SK-N-DZ (cell line): Measurements from ENCODE around the gene TECPR2.
"Not testable (repeated sequence)": the region's sequence is repeated elsewhere in the genome, so short reads cannot be mapped to it uniquely, and the experiment has no call there.

Experiments used
- DNase-seq: peaks from one replicate; pipeline ENCODE4 v3.0.0-alpha.2; 2015; ENCODE audit warnings: low spot score

Gene TECPR2

DNA sequence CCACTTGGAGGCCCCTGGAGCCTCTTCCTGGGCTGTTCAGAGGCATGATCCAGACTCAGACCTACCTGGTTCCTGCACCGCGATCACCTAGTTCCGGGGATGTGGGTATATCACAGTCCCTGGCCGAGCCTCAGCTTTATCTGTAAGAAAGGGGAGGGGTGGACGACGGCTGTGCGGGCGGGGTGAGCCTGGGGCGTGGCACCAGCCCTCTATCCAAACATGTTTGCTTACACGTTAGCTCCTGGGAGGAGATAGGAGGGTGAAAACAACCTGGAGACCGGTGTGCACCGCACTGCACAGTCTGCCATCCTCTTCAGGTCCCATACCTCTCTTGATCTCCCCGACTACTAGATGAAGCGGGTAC lies 145.7 kb downstream of the TECPR2 start:
- DNase-seq, result no peak

DNA sequence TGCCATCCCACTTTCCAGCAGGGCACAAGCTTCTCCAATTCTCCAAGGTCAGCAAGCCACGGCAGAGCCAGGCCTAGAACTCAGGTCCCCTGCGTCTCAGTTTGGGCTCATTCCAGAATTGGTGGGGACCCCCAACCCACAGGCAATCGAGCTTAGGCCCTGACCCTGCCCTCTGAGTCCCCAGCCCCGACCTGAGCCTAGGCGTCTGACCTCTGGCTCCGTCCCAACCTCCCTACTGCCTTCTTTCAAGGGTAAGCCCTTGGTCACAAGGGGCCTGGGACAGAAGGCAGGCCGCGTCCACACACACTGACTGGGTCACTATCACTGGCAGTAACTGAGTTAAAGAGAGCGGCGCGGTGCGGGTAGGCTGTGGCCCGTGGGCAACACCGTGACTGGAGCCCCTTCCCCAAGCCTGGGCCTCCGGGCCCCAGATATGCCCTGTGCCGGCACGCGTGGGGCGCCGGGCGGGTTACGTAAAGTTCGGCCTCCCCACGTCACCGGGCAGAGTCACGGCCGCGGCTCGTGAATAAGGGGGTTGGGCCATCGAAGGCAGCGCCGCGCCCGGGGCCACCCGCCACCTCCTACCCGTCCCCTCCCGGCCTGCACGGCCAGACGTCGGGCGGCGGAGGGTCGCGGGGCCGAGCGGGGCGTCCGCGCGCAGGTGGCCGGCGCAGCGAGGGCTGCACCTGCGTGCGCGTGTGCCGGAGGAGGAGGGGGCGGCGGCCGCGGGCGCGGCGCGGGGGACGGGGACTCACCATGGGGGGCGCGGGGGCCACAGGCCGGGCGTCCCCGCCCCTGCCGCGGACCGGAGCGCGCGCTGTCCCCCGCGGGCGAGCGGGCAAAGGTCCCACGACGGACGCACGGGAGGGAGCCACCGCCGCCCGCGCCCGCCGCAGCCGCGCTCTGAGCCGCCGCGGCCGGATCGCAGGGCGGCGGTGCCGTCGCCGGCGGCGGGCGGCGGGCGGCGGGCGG lies 146.3 kb downstream of the TECPR2 start:
- no peak for DNase-seq

DNA sequence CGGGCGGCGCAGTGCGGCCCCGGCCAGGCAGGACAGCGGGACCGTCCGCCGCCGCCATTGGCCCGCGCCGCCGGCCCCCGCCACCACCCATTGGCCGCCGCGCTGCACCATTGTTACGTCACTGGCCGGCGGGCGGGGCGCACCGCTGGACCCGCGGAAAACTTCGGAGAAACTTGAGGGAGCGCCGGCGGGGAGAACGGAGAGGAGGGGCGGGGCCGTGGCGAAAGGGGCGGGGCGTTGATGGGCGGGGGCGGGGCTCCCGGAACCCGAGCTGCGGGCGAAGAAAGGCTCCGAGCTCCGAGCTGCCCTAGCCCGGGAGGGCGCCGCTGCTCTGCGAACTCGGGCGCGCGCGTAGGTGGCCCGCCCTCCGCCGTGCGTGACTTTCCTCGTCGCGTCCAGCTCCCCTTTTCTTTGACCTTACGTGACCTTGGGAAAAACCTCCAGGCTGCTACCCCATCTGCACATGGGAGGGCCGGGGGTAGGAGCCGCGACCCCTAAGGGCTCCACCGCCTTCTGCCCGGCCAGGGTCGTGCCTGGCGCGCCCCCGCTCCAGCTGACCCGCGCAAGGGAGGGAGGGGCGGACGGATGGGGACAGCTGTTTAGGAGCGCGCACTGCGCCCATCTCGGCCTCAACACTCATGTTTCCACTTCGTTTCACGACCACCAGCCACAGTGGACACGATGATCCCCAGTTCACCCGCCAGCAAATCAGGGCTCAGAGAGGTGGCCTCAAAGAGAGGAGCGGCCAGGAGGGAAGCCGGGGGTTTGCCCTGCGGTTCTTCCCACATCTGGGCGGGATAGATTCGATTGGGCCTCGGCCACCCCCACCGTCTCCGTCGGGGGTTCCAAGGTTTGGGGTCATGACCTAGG lies 147.2 kb downstream of the TECPR2 start, which contains the start of gene ANKRD9:
Gene ANKRD9 (minus strand): TSS at position 31 of the 870 bp plus-strand sequence. CDS start 1,887 bp downstream, outside the sequence.
- DNase-seq, result peak; percentile 81

DNA sequence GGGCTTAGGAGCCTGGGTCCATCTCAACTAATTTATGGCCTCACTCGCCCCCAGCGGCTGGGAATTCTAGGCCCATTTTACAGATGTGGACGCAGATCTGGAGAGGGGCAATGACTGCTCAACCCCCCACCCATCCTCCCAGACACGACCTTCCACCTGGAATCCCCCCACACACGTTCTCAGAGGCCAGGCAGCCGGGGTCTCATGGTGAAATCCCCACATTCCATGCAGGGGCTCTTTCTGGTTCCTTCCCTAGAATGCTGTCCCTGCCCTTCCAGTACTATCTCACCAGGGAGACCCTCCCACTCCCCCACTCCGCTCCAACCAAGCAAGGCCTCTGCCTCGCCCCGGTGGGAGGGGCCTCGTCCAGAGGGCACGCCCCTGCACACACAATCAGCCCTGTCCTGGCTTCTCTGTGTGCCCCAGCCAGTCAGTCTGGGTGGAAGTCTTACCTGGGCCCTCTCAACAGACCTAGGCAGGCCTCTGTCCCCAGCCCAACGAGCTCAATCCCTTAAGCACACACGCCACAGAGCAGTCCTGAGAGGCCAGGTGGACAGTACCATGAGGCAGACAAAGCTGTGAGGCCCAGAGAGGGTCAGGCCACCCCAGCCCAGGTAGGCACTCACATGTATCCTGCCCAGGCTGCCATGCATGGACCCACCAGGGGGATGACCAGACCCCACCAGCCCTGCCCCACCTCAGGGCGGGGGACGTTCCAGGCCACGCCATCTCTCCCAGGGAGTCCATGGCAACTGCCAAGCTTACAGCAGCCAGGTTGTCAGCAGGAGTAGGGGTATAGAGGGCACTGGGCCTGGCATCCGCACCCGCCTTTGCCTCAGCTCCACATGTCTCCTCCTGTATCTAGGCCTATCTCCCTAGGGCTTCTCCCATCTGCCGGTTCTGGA lies 148.1 kb downstream of the TECPR2 start:
- DNase-seq, result peak; percentile 76

DNA sequence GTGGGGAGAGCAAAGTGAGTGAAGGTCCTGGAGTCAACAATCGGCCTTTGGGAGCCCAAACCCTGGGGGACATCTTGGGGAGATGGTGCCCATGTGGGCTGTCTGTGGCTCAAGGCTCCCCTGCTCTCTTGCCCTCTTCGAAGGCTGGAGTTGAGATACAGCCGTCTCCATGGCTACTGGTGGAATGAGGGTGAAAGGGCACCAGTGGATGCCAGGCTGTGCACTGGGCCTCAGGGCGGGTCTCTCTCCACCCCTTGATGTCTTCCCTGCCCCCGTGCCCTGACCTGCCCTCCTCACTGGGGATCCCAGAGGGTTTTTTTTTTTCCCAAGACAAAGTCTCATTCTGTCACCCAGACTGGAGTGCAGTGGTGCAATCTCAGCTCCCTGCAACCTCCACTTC lies 148.8 kb downstream of the TECPR2 start:
- no peak for DNase-seq

DNA sequence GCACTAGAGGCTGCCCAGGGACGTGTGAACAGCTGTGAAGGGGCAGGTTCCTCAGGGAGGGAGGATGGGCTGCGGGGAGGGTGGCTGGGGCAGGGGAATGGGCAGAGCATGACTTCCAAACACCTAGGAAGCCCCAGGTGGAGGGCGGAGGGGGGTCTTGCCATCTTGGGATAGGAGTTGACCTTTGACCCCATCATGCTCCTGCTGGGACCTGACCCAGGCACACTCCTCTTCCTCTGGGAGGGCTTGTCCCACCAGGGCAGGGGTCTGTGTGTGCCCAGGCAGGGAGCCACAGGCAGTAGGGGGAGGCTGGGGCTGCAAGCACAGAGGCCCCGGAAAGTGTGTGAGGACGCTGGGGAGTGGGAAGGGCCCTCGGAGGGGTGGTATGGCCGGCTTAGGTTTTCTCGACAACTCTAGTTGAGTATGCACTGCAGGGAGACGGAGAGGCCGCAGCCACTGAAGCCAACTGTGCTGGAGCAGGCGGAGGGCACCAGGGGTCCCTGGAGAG lies 150.1 kb downstream of the TECPR2 start:
- DNase-seq, result no peak

DNA sequence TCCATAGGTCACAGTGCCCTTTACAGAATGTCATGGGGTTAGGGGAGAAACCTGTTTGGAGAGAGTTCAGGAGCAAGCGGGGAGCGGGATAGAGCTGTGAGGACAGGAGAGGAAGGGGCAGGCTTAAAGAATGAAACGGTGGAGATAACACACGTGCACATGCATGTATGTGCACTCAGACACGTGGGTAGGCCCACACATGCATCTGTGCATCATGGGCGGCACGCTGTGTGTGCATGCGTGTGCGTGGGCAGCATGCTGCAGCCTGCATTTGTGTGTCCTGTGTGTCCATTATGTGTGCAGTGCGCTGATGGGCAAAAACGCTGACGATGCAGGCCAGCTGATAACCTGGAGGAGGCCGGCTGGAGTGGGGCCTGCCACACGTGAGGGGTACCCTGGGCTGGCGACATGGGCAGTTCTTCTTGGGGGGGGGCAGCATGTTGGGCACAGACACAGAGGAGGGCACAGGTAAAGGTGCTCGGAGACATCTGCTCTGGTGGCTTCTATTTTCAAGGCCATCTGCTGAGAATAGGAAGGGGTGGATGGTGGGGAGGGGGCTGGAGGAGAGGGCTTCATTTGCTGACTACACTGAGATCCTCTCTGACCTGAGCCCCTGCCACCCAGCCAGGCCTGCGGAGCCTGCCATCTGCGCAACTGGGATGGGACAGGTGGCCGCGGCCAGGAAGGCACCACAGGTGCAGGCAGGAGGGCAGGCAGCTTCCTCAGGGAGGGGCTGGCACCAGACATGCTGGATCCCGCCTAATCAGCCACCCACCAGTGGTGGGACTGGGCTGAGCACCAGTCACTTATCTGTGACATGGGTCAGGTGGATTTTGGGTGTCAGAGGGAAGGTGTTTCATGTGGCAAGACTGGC lies 151.4 kb downstream of the TECPR2 start:
- no peak for DNase-seq

DNA sequence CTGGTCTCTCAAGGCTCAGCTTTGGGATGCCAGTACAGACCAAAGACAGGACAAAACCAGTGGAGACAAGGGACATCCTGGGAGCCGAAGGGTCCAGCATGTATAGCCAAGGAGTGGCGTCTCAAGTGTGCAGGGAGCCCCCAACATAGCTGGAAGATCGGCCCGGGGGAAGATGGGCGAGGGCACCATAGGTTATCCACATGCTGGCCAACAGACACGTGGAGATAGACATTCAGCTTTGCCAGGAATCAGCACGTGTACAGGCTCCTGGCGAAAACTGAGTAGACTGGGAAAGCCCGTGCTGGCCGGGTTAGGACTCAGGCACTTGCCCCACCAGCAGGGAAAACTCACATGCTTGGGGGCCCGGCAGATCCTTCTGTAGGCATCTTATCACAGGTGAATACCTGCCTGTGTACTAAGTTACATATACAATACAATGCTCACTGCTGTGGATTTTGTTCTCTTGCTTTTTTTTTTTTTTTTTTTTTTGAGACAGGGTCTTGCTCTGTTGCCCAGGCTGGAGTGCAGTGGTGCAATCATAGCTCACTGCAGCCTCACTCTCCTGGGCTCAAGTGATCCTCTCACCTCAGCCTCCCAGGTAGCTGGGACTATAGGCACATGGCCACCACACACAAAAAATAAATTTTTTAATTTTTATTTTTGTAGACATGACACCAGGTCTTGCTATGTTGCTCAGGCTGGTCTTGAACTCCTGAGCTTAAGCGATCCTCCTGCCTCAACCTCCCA lies 152.4 kb downstream of the TECPR2 start:
- DNase-seq, result no peak

DNA sequence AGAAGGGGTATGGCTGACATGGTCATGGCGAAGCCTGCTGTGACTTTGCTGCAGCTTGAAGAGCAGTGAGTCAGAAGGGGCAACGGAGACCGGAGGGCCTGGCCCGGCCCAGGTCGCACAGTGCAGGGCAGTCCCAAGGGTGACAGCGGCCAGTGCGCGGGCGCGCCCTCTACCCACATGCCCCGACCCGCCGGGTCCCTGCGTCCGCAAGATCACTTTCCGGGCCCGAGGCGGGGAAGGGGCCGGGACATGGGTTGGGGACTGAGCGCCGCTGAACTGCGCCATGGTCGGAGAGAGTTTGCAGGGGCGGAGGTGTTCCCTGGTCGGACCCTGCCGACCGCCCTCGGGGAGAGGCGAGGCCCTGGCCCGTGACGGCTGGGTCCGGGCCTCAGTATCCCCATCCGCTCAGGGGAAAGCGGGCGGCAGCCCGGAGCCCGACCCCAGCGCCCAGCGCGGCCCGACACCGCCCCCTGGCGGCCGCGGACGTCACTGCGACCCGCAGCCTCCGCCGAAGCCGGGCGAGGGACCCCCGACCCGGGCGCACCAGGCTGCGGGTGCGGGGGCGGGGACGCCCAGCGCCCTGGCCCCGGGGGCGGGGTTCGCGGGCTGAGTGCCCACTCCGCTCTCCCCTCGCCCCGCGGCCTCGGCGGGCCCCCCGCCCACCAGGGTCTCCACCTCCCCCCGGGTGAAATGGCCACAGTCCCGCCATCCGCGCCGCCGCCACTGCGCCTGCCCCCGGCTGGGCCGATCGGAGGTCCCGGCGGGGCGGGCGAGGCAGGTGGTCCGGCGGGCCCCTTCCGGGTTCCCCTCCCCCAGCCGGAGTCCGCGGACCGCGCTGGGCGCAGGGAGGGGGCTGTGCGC lies 154.0 kb downstream of the TECPR2 start:
- peak; percentile 35 for DNase-seq

DNA sequence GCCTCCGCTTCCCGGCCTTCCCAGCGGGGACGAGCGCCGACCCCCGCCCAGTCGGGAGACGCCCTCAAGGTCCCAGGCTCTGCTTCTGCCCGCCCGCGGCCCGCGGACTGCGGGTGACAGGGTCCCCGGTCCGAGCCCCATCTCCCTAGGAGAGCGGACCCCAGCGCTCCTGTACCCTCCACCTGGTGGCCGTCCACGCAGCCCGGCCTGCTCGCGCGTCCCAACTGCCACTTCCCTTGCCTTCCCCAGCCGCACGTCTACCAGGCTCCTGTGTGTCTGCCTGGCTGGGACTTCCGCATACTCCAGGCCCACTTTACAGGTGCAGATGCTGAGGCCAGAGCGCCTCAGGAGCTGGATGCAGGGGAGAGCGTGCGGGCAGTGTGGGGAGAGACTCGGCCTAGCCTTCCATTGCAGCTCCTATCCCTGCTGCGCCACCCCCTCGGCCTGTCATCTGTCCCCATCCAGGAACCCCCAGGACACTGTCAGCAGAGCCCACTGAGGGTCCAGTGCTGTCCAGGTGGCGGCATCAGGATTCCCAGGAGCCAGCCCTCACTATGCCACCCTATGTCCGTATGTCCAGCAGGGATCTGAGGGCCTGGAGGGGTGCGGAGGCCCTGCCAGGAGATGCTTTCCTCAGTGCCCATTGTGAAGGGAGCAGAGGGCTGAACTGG lies 154.8 kb downstream of the TECPR2 start:
- no peak for DNase-seq

DNA sequence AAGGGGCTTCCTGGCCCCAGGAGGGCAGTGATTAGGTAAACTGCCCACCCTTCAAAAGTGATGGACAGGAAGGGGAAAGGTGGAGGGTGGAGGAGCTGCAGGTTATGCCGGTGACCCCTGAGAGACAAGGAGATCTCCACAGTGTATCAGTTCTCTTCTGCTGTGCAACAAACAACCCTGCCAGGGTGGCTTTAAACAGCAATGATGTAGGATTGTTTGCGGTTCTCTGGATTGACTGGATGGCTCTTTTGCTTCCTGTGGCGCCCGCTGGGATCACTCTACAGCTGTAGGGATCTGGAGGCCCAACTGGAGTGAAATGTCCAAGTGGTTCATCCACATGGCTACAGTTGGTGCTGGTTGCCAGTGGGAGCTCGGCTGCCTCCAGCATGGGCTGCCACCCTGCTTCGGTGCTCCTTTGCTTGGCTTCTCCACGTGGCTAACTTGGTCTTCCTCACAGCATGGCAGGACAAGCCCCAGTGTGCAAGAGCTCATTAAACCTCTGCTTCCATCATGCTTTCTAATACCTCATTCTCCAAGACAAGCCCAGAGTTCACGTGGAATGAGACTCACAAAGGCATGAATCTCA lies 155.4 kb downstream of the TECPR2 start:
- DNase-seq, result no peak

DNA sequence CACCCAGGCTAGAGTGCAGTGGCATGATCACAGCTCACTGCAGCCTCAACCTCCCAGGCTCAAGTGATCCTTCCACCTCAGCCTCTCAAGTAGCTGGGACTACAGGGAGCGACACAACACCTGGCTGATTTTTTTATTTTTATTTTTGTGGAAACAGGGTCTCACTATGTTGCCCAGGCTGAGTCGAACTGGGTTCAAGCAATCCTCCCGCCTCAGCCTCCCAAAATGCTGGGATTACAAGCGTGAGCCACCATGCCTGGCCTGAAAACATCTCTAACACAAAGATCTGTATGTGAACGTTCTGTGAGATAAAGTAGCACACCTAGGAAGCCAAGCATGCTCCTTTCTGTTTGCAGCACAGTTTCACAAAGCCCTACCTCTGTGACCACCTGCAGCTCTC lies 157.0 kb downstream of the TECPR2 start:
- not testable (repeated sequence) for DNase-seq

DNA sequence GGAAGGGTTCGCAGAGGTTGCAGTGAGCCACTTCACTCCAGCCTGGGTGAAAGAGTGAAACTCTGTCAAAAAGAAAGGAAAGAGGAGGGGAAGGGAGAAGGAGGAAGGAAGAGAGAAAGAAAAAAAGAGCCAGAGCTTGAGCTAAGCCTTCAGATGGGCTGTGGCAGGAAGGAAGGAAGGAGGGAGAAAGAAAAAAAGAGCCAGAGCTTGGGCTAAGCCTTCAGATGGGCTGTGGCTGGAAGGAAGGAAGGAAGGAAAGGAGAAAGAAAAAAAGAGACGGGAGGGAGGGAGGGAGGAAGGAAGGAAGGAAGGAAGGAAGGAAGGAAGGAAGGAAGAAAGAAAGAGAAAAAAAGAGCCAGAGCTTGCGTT lies 160.4 kb downstream of the TECPR2 start:
- no peak for DNase-seq

DNA sequence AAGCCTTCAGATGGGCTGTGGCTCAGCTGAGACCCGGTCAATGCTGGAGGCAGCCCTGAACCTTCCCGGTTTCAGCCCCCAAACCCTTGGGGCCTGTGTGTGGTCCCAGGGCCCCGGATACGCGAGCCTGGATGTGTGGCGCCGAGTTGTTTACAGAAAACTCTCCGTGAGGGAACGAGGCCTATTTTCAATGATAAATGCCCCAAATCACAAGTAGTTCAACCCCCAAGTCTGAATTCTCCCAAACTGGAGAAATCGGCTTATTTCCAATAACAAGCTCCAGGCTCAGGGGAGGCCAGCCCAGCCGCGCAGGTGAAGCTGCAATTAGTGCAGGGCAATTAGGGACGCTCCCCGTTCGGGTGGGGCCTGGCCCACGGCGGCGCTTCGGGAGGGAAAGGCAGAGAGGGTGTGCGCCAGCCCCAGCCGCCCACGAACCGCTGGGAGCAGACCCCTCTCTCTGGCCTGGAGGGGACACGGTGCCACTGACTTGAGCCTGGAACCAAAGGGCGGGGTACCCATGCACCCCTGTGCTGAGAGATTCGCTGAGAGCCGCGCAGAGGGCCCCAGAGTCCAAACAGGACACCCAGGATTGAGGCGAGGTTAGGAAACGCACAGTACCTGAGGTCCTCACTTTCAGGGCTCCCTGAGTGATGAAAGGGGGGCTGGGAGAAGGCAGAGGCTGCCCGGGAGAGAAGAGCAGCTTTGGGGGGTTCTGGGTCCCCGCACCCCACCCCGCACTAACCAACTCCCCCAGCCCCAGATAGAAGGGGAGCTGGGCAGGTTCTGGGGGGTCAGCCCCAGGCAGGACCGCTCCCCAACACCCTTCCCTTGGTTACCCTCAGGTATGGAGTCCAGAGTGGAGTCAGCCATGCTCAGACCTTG lies 161.1 kb downstream of the TECPR2 start:
- DNase-seq, result no peak

DNA sequence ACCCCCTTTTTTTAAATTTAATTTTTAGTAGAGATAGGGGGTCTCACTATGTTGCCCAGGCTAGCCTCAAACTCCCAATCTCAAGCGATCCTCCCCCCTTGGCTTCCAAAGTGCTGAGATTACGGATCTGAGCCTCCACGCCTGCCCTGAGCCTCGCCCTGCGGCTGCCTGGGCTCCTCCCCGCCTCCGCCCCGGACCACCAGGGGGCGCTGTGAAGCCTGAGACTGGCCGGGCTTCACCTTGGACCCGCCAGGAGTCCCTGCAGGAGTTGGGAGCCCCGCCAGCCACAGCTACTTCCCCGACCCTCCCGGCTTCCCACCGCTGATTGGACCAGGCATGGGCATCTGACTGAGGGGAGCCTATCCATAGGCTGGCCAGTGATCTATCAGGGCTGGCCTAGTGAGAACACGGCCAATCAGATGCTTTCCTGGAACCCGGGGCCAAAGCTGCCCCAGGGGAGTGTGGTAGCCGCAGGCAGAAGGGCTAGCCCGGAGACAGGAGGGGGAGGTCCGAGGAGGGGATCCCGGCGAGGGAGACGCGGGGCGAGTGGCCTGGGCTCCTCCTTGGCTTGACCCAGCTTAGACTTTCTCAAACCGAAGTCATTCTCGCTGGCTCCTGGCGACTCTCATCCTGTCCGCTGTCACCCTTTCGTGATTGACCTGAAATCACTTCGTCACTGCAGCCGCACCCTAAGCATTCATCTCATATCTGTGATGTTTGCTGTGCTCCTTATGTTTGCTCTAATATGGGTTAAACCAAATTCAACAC lies 161.9 kb downstream of the TECPR2 start:
- peak; percentile 96 for DNase-seq
